ENCODE measurements around the gene CEP55.

The CEP55 gene

GRCh38 chr10:93567277-93568104, 71.1 kb downstream of the CEP55 start:
- DNase-seq, result peak in 1 of 2 donors; percentile 22

DNA sequence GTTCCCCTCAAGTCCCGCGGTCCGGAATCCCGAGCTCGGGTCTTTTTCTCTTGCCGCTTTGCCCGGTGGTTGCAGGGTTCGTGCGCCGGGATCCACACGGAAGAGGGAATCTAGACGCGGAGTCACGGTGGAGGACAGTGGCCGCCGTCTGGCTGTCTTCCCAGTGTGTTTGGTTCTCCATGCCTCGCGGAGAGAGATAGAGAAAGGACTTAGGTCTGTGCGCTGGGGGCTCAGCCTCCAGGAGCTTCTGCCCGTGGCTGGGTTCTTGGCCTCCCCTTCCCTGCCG, 71.6 kb downstream of the CEP55 start:
- no peak for DNase-seq

DNA sequence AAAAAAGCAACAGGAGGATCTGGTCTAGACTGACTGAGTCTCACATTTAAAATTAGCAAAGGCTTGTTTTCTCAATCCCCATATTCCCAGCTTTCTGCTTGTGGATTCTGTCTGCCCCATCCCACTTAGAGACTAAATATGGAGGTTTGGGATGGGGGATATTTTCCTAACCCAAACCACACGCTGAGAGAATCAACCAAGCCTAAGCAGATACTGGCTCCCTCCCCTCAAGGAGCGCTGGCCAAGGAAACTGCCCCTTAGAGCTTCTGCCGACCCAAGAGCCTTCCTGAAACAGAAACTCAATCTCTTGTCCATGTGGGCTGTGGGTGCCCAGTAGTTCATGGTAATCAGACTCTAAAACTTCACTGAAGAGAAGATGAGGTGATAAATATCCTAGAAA, 74.0 kb downstream of the CEP55 start:
- DNase-seq, result no peak

- DNase-seq, result no peak
Measured at GRCh38 chr10:93572606-93573005, 76.2 kb downstream of the CEP55 start.

DNA sequence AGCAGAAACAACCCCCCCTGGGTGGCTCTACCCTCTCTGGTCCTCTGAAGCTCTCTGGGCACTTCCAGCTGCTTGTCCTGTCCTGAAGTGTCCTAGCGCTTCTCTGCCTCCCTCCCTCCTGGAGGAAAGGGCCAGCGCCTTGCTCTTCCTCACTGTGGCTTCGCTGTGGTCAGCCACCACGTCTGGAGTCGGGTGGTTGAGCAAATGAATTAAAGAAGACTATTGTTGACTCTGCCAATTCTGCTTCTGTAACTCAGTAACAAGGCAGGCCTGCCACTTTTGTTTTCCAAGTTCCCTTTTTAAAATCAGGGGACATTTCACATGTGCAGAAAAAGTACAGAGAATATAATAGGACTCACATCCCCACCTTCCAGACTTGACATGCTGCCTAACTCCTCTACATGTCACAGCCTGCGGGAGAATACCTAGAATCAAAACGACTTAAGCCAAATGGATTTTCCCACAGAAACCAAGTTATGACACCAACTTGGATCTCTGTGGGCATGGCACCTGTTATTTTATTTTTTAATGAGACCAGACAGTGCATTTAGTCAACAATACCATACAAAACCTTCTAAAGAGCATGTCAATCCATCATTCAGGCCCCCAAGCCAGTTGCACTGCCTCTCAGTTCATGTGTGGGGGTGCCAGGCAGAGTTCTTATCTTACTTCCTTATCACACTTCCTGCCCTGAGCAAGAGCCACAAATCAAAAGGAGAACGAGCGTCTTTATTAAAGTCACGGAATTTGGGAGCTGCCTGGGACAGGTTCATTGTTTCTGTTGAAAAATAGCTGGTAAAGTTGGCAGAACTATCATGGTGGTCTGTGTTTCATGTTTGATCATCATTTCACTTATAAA, 76.9 kb downstream of the CEP55 start:
- DNase-seq, result peak; percentile 84 to 89

GRCh38 chr10:93573924-93574323, 77.5 kb downstream of the CEP55 start:
- DNase-seq, result no peak

DNA sequence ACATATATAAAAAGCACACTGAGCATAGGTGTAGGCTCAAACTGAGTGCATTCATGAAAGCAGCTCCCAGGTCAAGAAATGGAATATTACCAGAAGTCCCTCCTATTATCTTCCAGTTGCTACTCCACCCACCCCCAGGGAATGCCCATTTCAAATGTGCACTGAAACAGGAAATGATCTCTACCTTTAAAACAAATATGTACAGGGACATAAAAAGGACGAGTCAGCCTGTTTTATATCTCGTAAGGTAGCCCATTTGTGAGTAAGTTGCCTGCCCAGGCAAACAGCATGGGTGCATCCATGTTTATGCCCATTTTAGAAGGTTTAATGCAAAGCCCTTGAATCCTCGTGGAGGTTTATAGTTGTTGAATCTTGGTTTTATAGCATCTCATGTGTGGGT, 80.5 kb downstream of the CEP55 start:
- DNase-seq, result no peak

GRCh38 chr10:93577565-93577964, 81.2 kb downstream of the CEP55 start:
- no peak for DNase-seq

All from inflammatory macrophage (primary cell).